Transverse colon (tissue), 4 donors: ENCODE results near the gene RAB6B. TPM values are rescaled to one million over a fixed set of nuclear protein-coding genes. Genes with fewer than 3 reads are reported as not detected.

Experiments
- DNase-seq: peaks from one replicate; pipeline ENCODE4 v3.0.0-alpha.2; 2019
- H3K27ac ChIP-seq, 4 donors: fragments of 200-600 bp; sonication (generic); 2 replicates each; pipeline ENCODE4 v1.5.1; 2016 to 2018; ENCODE audit warnings: inconsistent platforms in 4 of 4
- H3K27me3 ChIP-seq: fragments of 200-600 bp; sonication (generic); 2 replicates; pipeline ENCODE4 v1.5.1; 2017; ENCODE audit warnings: inconsistent platforms
- H3K36me3 ChIP-seq, 4 donors: fragments of 200-600 bp; sonication (generic); 2 replicates each; pipeline ENCODE4 v1.5.1; 2017 to 2019; ENCODE audit warnings: inconsistent platforms in 4 of 4
- H3K4me1 ChIP-seq, 4 donors: fragments of 200-600 bp; sonication (generic); 2 replicates each; pipeline ENCODE4 v1.5.1; 2017 to 2020; ENCODE audit warnings: inconsistent platforms in 4 of 4
- H3K4me3 ChIP-seq, 4 donors: fragments of 200-600 bp; sonication (generic); 1 replicate in 1 of 4; 2 replicates in 3 of 4; pipeline versions ENCODE4 v1.5.1 to v1.6.1; 2017 to 2019; ENCODE audit warnings: inconsistent platforms in 4 of 4
- H3K9me3 ChIP-seq, 2 donors: fragments of 200-600 bp; sonication (generic); 2 replicates each; pipeline ENCODE4 v1.5.1; 2017 to 2019; ENCODE audit warnings: inconsistent platforms in 2 of 2
- CTCF ChIP-seq, 5 experiments: fragments of 200-600 bp in 3 of 5; fragments of 450-650 bp in 2 of 5; sonication (generic) in 3 of 5; IDR thresholded peaks; 1 replicate in 2 of 5; 2 replicates in 3 of 5; pipeline ENCODE4 v1.5.1; 2016 to 2017; ENCODE audit warnings: antibody characterized with exemption in 5 of 5, inconsistent platforms in 3 of 5, mild to moderate bottlenecking in 2 of 5, moderate library complexity in 1 of 5
- EP300 ChIP-seq: sonication (generic); formaldehyde crosslinking; IDR thresholded peaks from one replicate; pipeline ENCODE4 v1.6.1; 2017; ENCODE audit warnings: antibody characterized with exemption, low read depth
- POLR2A ChIP-seq: fragments of 450-650 bp; IDR thresholded peaks from one replicate; pipeline ENCODE4 v1.6.1; 2016; ENCODE audit warnings: antibody characterized with exemption, mild to moderate bottlenecking, moderate library complexity
- POLR2AphosphoS5 ChIP-seq, 3 donors: sonication (generic); formaldehyde crosslinking; IDR thresholded peaks; one replicate each; pipeline ENCODE4 v1.6.1; 2016; ENCODE audit warnings: antibody characterized with exemption in 3 of 3
- WGBS, 2 donors: methylation state at CpG; one replicate each; pipeline ENCODE4 v1.1.5; 2018; ENCODE audit warnings: low coverage in 1 of 2; 5-methylcytosine and 5-hydroxymethylcytosine counted together
- in situ Hi-C, 4 donors: fragments of 200-750 bp; cut with MboI; loops; one replicate each; pipeline versions ENCODE4 v1.15.0 to v1.15.1; 2017; ENCODE audit warnings: low sequenced_read_pairs in 3 of 4, low pct_ligation_motif_present in 1 of 4, low pct_unique_long_range_greater_than_20kb in 1 of 4
- intact Hi-C: fragments of 100-400 bp; cut with DNase I; formaldehyde crosslinking; loops from one replicate; pipeline ENCODE4 v1.15.1; 2023; ENCODE audit warnings: low total_unique reads
- total RNA-seq, 4 donors: library from RNA; depleted of rRNA; stranded (reverse); fragments of >200 nt; gene quantifications; one replicate each; pipeline ENCODE4 v1.1.0, GENCODE V29; 2016

The RAB6B gene
- total RNA-seq, 4 donors from 2014 or later = 1.2 to 4.8 (median 2.2) TPM

- no peaks in the 10 kb centered on the region for H3K9me3 ChIP-seq
- WGBS, 2 donors = 65 to 80% methylated on average over 1 to 3 of the region's 3 CpGs
- intact Hi-C loops = no loop called here
- TF ChIP-seq POLR2A = no peak
- no peak for TF ChIP-seq POLR2AphosphoS5 (IDR thresholded peaks at IDR 0.05)
- TF ChIP-seq EP300 = no peak
- no peak for TF ChIP-seq CTCF (IDR thresholded peaks at IDR 0.05)
- H3K4me1 ChIP-seq = no peaks in the 10 kb centered on the region
- H3K27me3 ChIP-seq = no peaks in the 10 kb centered on the region
- no peak for DNase-seq
- H3K4me3 ChIP-seq = no peak overlapping the region
- no peaks in the 10 kb centered on the region for H3K36me3 ChIP-seq
- no peak overlapping the region for H3K27ac ChIP-seq
- in situ Hi-C loops = loop anchor here in 2 of 4 donors (10.0 kb wide), 1 partner anchor 95 kb away; no protein-coding TSS in a partner anchor
These were observed 66.4 kb downstream of the RAB6B start for GRCh38 chr3:133829310-133829707.

- in situ Hi-C loops (loop anchor here in 2 of 4 donors (10.0 kb wide), 1 partner anchor 96 kb away; no protein-coding TSS in a partner anchor), intact Hi-C loops (no loop called here)
- DNase-seq = no peak
- H3K36me3 ChIP-seq = no peaks in the 10 kb centered on the region
- TF ChIP-seq POLR2A (no peak), EP300 (no peak), CTCF (IDR thresholded peaks at IDR 0.05) (no peak), POLR2AphosphoS5 (IDR thresholded peaks at IDR 0.05) (no peak)
- no peak overlapping the region for H3K4me3 ChIP-seq
- no peaks in the 10 kb centered on the region for H3K4me1 ChIP-seq
- WGBS, 2 donors = 76 to 82% methylated on average over 4 to 12 of the region's 12 CpGs
- H3K27ac ChIP-seq = no peak overlapping the region
- H3K9me3 ChIP-seq = no peaks in the 10 kb centered on the region
- H3K27me3 ChIP-seq = no peaks in the 10 kb centered on the region
These were observed 66.9 kb downstream of the RAB6B start for GRCh38 chr3:133828576-133829309.

GRCh38 chr3:133827684-133828083, 68.0 kb downstream of the RAB6B start:
- TF ChIP-seq EP300 (no peak), CTCF (IDR thresholded peaks at IDR 0.05) (no peak), POLR2AphosphoS5 (IDR thresholded peaks at IDR 0.05) (no peak), POLR2A (no peak)
- in situ Hi-C loops (loop anchor here in 2 of 4 donors (10.0 kb wide), 1 partner anchor 97 kb away; no protein-coding TSS in a partner anchor), intact Hi-C loops (no loop called here)
- no peak overlapping the region for H3K4me3 ChIP-seq
- no peak for DNase-seq
- H3K27ac ChIP-seq = no peak overlapping the region
- no peaks in the 10 kb centered on the region for H3K27me3 ChIP-seq
- 85% methylated on average over 4 of the region's 4 CpGs; no CpG with 5 or more reads in 1 of the 2 donors for WGBS, 2 donors
- no peaks in the 10 kb centered on the region for H3K36me3 ChIP-seq
- H3K4me1 ChIP-seq = no peaks in the 10 kb centered on the region
- H3K9me3 ChIP-seq = no peaks in the 10 kb centered on the region

GRCh38 chr3:133827136-133827535, 68.5 kb downstream of the RAB6B start:
- no peaks in the 10 kb centered on the region for H3K27me3 ChIP-seq
- intact Hi-C loops (no loop called here), in situ Hi-C loops (loop anchor here in 2 of 4 donors (10.0 kb wide), 1 partner anchor 98 kb away; no protein-coding TSS in a partner anchor)
- WGBS, 2 donors = 67% methylated on average over 1 of the region's 1 CpG; no CpG with 5 or more reads in 1 of the 2 donors
- no peak overlapping the region for H3K27ac ChIP-seq
- no peak for DNase-seq
- TF ChIP-seq CTCF (IDR thresholded peaks at IDR 0.05) = no peak
- TF ChIP-seq POLR2AphosphoS5 (IDR thresholded peaks at IDR 0.05) = no peak
- no peak for TF ChIP-seq EP300
- no peak for TF ChIP-seq POLR2A
- no peaks in the 10 kb centered on the region for H3K9me3 ChIP-seq
- H3K36me3 ChIP-seq = no peaks in the 10 kb centered on the region
- H3K4me3 ChIP-seq = no peak overlapping the region
- no peaks in the 10 kb centered on the region for H3K4me1 ChIP-seq
